Smooth muscle cell of the brain vasculature (primary cell): ENCODE results near the gene NDC1.

Experiments used
- DNase-seq: peaks from one replicate; pipeline ENCODE4 v3.0.0-alpha.2; 2012; ENCODE audit warnings: low read depth, low spot score

NDC1 gene

GRCh38 chr1:53731779-53732305 is 106.3 kb downstream of the NDC1 start:
- no peak for DNase-seq

- DNase-seq = no peak
Measured at GRCh38 chr1:53731043-53731600, 107.0 kb downstream of the NDC1 start.

- DNase-seq = no peak
Measured at GRCh38 chr1:53730224-53730865, 107.8 kb downstream of the NDC1 start.

GRCh38 chr1:53729456-53730223 is 108.5 kb downstream of the NDC1 start:
- no peak for DNase-seq

GRCh38 chr1:53728702-53729455 is 109.2 kb downstream of the NDC1 start:
- no peak for DNase-seq

- DNase-seq = no peak
Measured at GRCh38 chr1:53728196-53728595, 109.9 kb downstream of the NDC1 start.

- DNase-seq = no peak
Measured at GRCh38 chr1:53727461-53728092, 110.5 kb downstream of the NDC1 start.

- DNase-seq = no peak
Measured at GRCh38 chr1:53726009-53726600, 112.0 kb downstream of the NDC1 start.

- no peak for DNase-seq
Measured at GRCh38 chr1:53725238-53725689, 112.8 kb downstream of the NDC1 start.

GRCh38 chr1:53722025-53722424 is 116.1 kb downstream of the NDC1 start:
- DNase-seq = no peak

GRCh38 chr1:53721088-53721487 is 117.0 kb downstream of the NDC1 start:
- no peak for DNase-seq

- DNase-seq = no peak
Measured at GRCh38 chr1:53719469-53719868, 118.6 kb downstream of the NDC1 start.

- DNase-seq = no peak
Measured at GRCh38 chr1:53718443-53718842, 119.7 kb downstream of the NDC1 start.

GRCh38 chr1:53717025-53717804 is 120.9 kb downstream of the NDC1 start:
- no peak for DNase-seq

GRCh38 chr1:53716150-53716549 is 121.9 kb downstream of the NDC1 start:
- no peak for DNase-seq

GRCh38 chr1:53715478-53715877 is 122.6 kb downstream of the NDC1 start:
- no peak for DNase-seq
